ENCODE results near the gene ZNF140.
A peak's percentile ranks its signal among the peaks of the same experiment; 100 is the strongest.

The ZNF140 gene

DNA sequence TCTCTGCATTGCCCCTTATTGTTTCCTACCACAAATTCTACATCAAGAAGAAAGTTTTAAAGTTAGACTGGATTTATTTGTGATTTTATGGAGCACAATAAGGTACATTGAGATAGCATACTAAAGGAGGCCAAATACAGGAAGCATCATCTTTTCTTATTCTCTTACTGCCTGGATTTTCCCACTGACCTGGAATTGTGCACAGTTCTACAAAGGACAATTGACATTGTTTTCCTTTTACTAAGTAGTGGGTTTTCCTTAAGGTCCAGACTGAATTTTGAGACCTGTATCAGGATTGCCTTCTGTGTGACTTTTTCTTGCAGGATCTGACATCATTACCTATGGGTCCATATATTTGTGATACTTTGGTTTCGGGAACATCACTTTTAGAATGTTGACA, 18.8 kb upstream of the ZNF140 start:
- H3K4me3 ChIP-seq (ENCODE audit: low read depth, low read length) = no peak overlapping the region
- TF ChIP-seq, protein P1, sequence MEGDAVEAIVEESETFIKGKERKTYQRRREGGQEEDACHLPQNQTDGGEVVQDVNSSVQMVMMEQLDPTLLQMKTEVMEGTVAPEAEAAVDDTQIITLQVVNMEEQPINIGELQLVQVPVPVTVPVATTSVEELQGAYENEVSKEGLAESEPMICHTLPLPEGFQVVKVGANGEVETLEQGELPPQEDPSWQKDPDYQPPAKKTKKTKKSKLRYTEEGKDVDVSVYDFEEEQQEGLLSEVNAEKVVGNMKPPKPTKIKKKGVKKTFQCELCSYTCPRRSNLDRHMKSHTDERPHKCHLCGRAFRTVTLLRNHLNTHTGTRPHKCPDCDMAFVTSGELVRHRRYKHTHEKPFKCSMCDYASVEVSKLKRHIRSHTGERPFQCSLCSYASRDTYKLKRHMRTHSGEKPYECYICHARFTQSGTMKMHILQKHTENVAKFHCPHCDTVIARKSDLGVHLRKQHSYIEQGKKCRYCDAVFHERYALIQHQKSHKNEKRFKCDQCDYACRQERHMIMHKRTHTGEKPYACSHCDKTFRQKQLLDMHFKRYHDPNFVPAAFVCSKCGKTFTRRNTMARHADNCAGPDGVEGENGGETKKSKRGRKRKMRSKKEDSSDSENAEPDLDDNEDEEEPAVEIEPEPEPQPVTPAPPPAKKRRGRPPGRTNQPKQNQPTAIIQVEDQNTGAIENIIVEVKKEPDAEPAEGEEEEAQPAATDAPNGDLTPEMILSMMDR (IDR thresholded peaks at IDR 0.05; ENCODE audit: control insufficient read depth, extremely low read depth, insufficient read depth) = no peak

DNA sequence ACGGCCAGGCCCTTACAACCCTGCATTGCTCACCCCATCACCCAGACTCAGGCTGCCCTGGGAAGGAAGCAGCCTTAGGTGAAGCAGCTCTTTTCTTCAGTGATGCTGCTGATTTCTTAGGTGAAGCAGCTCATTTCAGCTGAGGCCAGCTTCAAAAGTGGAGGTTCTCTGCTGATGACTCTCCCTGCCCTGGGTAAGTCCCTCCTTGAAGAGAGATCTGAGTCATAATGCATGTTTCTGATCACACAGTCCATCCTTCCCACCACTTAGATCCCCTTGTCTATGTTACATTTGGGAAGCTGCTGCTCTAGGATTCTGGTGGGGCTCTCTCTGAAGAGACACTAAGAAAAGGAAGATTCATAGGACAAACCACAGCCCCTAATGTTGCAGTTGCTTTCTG, 17.2 kb upstream of the ZNF140 start:
- H3K4me3 ChIP-seq (ENCODE audit: low read depth, low read length) = no peak overlapping the region
- no peak for DNase-seq (ENCODE audit: low read depth)
- TF ChIP-seq, protein P1 (IDR thresholded peaks at IDR 0.05; ENCODE audit: control insufficient read depth, extremely low read depth, insufficient read depth) = no peak

More for the DNA sequence above, 18.8 kb upstream of the ZNF140 start:
- no peak for DNase-seq (ENCODE audit: low read depth)

DNA sequence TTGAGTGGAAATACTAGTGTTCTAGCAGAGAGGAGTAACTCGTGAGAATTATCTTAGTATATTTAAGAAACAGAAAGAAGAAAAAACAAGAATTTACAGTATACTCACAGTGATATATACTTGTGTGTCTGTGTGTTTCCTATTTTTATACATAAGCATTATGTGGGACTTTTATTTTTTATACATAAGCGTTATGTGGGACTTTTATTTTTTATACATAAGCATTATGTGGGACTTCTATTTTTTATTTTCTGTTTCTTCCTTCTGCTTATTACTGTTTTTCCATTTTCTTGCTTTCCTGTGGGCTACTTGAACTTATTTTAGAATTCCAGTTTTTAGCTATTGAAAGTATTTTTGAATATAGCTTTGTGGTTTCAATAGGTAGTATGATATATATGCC, 6.9 kb upstream of the ZNF140 start:
- no peak for DNase-seq (ENCODE audit: low read depth)
- no peak overlapping the region for H3K4me3 ChIP-seq (ENCODE audit: low read depth, low read length)
- TF ChIP-seq, protein P1 (IDR thresholded peaks at IDR 0.05; ENCODE audit: control insufficient read depth, extremely low read depth, insufficient read depth) = no peak

DNA sequence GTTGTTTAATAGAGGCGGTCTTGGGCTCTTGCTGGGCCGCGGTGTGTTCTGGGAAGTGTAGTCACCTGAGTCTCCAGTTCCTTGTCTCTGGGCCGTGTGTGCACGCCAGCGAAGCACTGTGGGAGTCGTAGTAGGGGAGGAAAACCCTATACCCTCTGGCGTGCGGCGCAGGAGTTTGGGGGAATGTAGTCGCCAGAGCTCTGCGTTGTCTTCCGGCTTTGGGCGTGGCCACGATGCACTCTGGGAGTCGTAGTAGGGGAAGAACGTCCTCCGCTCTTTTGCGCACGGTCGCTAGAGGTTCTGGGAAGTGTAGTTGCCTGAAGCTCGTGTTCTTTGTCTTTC, 726 bp upstream of the ZNF140 start:
- DNase-seq (ENCODE audit: low read depth) = peak; percentile 100
- peak overlapping the region; percentile 90 for H3K4me3 ChIP-seq (ENCODE audit: low read depth, low read length)
- TF ChIP-seq, protein P1 (IDR thresholded peaks at IDR 0.05; ENCODE audit: control insufficient read depth, extremely low read depth, insufficient read depth) = no peak

DNA sequence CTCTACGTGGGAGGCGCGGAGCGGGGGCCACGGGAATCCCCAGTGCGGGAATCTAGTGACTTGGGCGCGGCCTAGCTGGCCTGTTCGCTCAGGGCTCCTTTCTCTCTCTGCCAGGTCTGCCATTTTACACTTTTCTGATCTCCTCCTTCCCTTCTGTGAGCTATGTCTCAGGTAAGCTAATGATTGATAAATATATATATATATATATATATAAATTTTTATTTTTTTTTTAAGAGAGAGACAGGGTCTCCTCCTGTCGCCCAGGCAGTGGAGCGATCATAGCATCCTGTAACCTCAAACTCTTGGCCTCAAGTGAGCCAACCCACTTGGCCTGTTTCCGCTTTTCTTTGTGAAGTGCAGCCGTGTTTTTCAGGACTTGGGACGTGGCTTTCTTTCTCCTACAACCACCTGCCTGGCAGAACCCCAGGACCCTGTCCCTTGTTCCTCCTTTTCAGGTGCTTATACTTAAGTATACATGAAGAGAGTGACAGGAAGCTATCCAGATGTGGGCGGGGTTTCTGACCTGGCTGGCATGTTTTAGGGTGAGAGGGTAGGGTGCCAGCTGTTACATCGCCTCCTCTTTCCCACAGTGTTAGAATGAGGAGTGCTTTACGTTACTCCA, 547 bp downstream of the ZNF140 start:
- peak overlapping the region; percentile 90 for H3K4me3 ChIP-seq (ENCODE audit: low read depth, low read length)
- DNase-seq (ENCODE audit: low read depth) = no peak
- TF ChIP-seq, protein P1 (IDR thresholded peaks at IDR 0.05; ENCODE audit: control insufficient read depth, extremely low read depth, insufficient read depth) = no peak

DNA sequence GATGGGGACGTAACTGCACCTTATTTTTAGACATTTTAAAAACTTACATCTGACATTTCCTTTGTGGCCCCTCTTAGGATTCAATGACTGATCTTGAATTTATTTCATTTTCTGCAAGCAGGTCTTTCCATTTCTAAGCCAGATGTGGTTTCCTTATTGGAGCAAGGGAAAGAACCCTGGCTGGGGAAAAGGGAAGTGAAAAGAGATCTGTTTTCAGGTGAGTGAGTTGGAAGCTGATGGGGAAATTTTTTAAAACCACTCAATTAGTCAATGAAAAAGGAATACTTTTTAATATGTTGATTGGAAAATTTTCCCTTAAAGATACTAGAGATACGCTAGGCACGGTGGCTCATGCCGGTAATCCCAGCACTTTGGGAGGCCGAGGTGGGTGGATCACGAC, 2.6 kb downstream of the ZNF140 start:
- DNase-seq (ENCODE audit: low read depth) = no peak
- no peak overlapping the region for H3K4me3 ChIP-seq (ENCODE audit: low read depth, low read length)
- TF ChIP-seq, protein P1 (IDR thresholded peaks at IDR 0.05; ENCODE audit: control insufficient read depth, extremely low read depth, insufficient read depth) = no peak

DNA sequence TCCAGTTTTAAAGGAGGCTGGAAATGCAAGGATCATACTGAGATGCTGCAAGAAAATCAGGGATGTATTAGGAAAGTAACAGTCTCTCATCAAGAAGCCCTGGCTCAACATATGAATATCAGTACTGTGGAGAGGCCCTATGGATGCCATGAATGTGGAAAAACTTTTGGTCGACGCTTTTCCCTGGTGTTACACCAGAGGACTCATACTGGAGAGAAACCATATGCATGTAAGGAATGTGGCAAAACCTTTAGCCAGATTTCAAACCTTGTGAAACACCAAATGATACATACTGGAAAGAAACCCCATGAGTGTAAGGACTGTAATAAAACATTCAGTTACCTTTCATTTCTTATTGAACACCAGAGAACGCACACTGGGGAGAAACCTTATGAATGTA, 24.9 kb downstream of the ZNF140 start:
- no peak for DNase-seq (ENCODE audit: low read depth)
- no peak overlapping the region for H3K4me3 ChIP-seq (ENCODE audit: low read depth, low read length)

More for the DNA sequence above, 24.9 kb downstream of the ZNF140 start:
- TF ChIP-seq, protein P1 (IDR thresholded peaks at IDR 0.05; ENCODE audit: control insufficient read depth, extremely low read depth, insufficient read depth) = no peak
